ENCODE measurements around the gene LEMD2.

The LEMD2 gene

DNA sequence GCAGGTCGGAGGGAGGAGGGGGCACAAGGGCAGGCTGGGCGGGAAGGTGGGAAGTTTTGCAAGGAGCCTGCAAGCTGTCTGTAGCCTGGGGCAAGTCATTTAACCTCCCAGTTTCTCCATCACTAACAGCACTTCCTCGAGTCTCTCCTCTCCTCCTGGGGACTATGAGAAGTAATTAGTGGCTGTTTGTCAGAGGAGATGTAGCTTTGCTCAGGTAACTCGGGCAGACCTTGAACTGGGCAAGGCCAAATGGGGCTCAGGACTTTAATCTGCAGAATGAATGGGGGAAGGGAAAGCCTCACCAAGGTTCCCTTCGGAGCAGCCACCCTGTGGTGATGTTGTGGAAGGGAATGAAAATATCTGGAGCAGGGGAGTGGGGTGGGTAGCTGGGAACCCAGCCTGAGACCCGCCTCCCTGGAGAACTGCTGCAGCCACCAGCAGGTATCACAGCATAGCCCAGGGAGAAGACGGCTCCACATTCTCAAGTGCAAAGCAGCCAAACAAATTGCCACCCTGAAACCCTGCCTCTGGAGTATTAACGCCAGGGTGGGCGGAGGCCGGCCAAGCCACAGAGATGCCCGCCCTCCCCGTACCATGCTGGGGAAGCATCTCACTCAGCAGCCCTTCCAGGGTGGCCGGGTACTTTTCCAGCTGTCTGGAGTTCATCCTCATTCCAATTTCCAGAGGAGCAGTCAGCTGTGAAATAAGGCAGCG lies 6.1 kb upstream of the LEMD2 start:
- no peak for DNase-seq (ENCODE audit: low spot score)

DNA sequence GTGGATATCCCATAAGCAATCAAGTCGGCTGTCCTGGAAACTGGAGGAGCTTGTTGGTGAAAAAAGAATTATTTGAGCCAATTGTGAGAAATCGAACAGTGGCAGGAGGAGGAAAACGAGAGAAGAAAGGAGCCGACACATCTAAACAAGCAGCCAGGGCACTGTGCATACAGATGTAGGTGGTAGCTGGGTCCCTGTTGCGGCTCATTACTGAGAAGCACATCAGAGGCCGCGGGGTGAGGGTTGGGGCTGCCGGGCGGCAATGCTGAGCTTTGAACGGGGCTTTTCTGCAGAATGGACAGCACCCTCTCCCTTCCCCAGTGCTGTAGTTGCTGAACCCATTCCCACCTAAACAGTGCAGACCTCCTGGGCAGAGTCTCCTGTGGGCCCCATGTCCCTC lies 4.1 kb upstream of the LEMD2 start:
- DNase-seq (ENCODE audit: low spot score), result no peak

DNA sequence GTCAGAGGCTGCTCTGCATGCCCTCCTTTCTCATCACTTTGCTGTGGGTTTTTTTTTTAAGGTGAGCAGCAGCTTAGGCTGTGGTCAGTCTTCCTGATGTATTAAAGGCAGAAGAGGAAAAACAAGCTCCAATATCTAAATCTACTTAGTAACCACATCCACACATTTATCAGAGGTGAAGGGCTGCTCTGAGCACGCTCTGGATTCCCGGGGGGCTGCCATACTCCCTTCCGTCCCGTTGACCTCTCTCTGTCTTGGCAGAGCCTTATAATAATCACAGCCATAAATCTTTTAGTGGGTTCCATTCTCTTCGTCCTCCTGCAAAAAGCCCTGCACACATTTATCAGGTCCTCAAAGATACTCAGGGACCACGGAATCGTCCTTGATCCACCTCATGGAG lies 2.7 kb upstream of the LEMD2 start:
- no peak for DNase-seq (ENCODE audit: low spot score)

DNA sequence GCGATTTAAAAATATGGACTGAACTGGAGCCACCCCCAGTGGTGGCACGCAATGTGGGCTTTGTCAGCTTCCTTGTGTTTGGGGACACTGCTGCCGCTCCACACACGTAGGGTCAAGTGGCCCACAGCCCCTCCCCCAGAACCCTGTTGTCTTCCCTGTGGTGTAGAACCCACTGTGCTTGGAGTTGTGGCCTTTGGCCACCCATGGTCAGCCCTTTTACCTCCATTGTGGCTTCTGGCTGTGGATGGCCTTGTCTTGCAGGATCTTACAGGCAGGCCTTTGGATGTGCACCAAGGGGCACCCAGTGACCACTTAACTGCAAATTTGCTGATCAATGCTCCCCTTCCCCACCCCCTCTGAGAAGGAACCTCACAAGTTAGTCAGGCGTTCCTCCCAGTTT lies 2.0 kb upstream of the LEMD2 start:
- no peak for DNase-seq (ENCODE audit: low spot score)

DNA sequence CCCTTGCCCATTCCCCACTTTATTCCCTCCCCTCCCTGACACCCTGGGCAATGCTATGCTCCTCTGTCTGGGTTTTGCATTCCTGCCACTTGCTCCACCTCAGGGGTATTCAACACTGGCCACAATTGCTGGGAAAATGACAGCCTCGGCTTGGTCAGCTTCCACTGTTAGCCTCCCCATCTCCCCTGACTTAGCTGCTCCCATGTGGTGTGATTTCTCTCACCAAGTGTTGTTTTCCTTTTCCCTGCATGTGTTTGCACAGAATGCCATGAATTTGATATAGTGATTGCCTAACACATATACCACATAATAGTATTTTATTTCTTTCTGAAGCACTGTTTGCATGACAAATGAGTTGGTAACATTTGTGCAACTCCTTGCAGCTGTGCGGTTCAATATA lies 1.4 kb upstream of the LEMD2 start:
- DNase-seq (ENCODE audit: low spot score), result no peak

DNA sequence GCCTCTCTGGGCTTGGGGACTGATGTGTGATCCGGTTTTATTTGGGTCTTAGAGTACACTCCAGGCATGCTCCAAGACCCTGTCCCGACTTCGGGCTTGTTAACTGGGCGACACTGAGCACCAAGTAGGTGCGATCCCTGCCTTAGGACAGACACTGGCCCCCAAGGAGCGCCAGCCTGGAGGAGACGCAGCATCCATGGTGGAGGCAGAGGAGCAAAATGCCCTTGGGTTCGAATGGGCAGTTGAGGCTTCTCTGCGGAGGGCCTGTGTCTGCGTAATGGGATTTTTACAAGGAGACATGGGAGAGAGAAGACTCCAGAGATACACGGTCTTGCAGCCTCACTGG lies 593 bp upstream of the LEMD2 start:
- DNase-seq (ENCODE audit: low spot score), result no peak

DNA sequence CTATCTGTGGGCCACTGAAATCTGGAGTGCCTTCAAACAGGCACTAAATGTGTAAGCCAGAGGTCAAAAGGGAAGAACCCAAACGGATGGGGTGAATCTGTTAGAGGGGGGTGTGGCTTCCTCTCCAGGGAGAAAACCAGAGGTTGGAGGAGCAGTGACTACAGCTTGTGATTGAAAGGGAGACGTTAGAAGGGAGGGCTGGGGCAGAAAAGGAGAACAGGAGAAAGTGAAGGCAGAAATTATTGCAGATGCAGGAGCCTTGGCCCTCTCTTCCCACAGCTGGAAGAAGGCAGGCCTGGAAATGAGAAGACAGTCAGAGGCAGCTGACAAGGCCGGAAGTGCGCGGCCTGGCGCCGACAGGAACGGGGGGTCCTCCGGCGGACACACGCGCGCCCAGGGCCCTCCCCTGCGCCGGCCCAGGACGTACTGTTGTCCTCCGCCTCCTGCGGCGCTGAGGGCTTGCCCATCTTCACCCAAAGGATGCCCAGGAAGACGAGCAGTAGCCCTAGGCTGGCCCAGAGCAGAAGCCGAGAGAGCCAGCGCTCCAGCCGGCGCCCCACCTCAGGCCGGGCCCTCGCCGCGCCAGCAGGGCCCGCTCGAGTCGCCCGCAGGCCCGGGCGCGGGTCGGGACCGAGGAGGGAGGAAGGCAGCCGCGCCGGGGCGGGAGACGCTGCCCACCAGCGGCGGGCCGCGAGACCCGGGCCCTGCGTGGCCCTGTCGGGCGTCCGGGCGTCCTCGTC lies 806 bp downstream of the LEMD2 start:
- DNase-seq (ENCODE audit: low spot score), result peak; percentile 66

DNA sequence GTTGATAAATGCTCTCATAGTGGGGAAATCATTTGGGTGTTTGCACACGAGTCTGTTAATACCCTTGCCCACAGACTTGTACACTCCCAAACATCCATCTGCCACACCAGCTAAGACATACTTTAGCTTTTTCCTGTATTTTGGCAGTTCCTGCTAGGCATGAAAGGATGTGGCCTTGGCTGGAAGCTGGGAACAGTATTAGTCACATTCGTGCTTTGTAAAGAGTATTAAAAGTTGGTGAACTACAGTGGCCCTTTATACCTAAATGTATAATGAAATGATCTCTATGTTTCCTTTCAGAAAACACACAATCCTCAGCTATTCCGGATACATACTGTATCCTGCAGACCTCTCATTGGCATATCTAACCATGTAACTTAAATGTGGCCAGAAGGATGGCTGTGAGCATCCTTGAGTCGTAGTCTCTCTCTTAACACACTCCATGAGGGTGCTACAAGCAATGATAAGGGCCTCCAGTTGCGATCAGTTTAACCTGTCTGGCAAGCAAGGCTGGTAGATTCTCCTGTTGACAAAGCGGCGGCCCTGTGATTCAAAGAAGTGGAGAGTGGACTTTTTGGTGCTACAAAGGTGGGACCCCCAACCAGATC lies 1.5 kb downstream of the LEMD2 start:
- no peak for DNase-seq (ENCODE audit: low spot score)

DNA sequence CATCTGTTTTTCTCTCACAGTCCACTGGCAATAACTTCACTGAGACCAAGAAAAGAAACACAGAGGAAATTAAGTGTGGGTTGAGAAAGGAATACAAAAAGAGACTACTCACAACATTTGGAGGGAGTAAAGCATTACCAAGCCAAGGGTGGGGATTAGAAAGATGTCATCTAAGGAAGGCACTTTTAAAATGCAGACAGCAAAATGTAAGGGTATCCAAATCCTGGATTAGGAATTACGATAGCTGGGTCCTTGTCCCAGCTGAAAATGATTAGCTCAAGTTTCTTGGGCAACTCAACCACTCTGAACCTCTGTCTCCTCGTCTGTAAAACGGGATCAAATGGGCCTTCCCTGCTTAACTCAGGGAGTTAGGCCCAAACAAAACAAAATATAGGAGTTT lies 2.2 kb downstream of the LEMD2 start:
- DNase-seq (ENCODE audit: low spot score), result no peak

DNA sequence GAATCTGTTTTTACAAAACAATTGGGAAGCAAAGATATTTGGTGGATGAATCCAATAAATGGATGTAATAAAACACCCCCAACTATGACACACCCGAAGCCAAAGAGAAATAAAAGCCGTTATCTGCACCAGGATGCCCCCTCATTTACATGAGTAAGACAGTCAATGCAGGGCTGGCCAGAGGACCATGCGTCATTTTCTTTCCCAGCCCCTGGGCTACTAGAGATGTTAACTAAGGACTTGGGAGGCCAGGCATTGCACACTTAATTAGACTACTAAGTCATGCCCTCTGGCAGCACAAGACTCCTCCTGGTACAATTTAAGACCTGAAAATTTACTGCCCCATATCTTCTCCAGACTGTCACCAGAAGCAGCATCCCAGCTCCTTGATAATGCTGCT lies 3.2 kb downstream of the LEMD2 start:
- DNase-seq (ENCODE audit: low spot score), result no peak

DNA sequence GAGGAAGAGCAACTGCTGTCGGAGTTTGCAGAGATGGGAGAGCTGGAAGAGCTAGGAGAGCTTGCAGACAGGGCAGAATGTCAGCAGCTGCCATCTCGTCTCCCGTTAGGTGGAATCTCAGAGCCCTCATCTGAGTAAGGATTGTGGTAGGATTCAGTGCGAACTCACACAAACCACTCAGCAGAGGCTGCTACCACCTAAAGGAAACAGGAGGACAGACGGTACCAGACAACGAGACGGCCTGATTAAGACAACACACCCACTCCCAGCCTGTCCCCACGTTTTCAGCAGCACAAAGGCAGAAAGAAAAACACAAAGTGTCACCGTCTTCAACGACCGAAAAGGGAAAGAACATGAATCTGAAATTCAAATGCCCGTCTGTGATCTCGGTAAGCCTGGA lies 4.1 kb downstream of the LEMD2 start:
- DNase-seq (ENCODE audit: low spot score), result no peak

DNA sequence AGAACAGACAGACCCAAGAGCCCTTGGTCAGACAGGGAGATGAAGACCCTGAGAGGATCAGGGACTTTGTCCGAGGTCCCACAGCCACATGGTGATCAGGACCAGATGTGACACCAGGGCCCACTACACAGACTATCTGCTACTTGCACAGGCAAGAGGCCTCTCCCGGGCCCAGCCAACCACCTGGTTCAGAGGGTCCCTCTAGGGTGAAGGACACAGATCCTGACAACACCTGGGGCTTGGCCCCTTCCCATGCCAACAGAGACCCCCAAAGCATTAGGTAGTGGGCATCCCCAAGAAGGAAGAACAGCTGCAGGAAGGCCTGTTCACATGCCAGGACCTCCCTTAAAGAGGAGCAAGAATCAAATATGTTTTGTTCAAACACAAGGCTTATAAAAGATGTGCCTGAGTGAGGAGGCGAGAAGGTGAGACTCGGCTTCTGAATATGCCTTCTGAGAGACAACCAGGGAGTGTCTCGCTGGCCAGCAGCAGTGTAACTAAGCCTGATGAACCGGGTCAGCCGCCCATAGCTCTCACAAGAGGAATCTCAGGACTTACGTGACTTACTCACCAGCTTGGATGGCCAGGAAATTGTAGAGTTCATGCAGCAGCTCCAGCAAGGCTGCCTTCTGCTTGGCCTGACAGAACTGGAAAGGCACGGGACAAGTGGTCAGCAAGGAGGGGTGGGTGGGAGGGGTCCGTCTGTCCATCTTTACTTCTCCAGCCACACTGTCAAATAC lies 5.0 kb downstream of the LEMD2 start:
- no peak for DNase-seq (ENCODE audit: low spot score)

DNA sequence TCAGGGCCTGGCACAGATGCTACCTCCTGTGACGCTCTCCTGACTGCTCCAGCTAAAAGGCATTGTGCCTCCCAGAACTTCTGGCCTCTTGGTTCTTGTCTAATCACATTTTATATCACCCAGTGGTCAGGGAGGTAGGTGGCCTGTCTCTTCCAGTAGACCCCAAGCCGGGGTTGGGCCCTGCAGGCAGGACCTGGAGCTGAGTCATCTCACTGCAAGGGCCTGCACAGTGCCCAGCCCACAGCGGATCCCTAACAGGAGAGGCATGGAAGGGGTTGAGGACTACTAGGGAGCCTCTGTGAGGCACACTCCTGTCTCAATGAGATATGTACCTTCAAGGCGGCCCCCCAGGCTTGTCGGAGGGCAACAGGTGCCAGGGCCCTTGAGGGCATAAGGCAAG lies 6.4 kb downstream of the LEMD2 start:
- DNase-seq (ENCODE audit: low spot score), result no peak

DNA sequence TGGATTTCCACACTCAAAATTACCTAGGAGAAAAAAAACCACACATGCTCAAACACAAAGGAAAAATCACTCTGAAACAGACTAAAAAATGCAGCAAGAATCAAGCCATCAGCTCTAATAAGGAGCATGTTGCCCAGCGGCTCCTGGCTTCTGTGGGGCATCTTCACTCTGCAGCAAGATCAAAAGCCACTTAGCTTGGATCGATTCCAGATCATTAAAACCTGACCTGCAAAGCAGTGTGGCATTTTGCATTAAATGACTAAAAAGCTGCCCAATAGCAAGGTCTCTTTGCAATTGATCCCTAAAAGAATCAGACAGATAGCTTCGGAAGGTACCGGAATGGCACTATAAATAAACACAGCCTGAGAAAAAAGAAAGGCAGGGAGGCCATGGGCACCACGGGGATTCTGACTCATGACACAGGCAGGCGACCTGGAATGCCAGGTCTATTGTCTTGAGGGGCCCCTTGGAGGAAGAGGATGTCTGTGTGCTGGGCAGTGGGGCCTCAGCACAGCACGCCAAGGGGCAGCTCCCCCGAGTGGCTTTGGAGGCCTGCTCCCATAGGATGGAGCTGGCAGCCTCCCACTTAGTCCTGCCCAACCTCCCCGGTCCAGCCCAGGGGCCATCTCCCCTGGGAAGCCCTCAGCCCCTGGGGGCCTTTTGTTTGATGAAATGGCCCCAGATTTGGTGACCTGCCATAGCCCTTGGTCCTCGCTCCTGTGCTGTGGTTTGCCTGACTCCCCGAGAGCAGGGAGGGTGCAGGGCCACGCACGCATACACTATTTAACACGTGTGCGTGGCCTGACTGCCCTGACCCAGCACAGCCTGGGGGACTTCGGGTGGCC lies 7.6 kb downstream of the LEMD2 start:
- DNase-seq (ENCODE audit: low spot score), result no peak

DNA sequence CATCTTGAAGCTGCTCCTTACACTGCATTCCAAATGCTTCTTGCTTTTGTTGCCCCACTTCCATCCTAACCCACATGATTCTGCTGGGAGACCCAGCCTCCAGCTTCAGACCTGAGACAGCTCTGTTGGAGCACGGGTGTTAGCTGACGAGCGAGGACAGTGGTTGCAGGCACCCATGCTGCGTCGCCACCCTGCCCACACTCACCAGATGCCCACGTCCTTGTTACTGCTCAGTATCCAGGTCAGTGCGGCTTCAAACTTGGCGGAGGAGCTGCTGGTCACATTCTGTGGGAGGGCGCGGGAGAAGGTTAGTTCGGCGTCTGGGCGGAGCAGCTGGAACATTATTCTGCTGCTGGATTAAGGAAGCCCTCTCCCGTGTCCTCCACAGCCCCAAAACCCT lies 9.0 kb downstream of the LEMD2 start:
- DNase-seq (ENCODE audit: low spot score), result no peak

DNA sequence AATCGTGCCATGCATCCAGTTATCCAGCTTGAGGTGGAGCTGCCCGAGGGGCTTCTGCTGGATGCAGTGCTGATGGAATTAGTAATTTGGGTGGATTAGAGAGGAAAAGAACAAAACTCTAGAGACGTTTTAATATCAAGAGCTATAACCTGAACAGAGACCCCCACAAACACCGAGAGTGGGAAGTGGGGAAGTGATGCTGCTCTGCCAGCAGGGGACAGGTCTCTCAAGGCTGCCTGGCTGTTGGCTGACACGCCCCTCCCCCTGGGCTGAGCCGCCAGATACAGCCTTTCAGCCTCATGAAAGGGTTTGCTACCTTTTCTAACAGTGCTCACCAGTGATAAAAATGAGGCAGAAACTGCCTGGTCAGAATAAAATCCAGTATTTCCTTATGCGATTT lies 9.6 kb downstream of the LEMD2 start:
- DNase-seq (ENCODE audit: low spot score), result no peak

DNA sequence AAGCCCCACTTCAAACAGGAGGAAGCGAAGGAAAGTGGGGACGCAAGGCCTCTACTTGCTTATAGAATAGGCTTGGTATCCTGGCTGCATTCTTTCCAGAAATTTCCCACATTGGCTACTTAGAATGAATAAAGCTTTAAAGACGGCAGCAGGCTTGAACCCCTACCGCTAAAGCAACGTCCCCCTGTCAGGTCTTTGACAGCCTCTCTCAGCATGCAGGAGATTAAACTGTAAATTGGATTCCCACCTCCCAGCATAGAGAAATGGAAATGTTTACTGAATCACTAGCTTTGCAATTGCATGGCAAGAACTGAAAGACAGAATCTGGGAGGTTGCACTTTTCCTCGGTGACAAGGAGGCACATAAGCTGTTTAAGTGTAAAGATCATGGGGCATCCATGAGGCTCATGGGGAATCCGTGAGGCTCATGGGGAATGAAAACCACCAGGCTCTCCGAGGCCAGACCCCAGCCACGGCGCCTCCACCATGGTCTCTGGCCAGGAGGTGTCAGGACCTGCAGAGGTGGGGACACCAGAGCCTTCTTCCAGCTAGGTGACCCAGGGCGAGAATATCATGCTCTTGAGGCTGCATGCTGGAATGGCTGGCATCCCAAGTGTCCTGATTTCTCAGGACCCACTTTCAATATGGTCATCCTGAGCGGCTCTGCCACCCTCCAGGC lies 10.3 kb downstream of the LEMD2 start:
- DNase-seq (ENCODE audit: low spot score), result no peak

DNA sequence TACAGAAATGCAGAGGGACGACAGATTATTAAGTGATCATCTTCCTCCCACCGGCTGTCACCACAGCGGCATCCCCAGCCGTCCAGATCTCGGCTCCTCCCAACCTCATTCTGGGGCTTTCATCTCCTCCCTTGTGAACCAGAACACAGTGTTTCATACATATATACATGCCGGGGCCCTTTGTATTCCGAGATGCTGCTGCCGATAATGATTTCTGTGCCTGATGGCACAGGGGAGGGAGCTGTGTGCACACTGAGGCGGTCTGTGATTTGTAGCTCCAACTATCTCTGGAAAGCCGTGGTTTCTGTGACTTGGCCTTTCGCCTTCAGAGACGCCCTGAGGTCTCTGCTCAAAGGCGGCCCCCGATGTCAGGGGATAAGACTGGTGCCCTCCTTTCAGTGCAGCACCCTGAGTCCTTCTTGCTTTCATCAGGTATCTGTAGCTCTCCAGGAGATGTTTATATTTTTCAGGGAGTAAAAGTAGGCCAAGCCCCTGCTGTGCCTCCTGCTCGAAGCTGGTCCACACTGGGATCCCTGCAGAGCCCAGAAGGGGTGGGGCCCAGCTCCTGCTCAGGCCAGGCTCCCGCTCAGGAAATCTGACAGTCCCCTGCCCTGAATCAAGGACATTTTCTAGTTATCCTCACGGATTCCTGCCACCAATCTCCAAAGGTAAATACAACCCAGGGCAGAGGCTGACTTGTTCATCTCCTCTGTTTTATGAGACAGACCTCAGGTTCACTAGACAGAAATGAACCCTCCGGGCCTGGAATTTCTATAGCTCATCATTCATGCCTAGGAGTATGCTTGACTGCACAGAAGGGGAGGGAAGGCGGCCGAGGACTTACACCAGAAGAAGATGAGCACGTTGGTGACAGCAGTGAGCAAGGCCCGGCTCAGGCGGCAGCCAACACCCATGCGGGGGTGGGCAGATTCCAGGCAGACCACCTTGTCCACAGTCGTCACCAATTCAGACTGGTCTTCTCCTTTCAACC lies 11.2 kb downstream of the LEMD2 start:
- DNase-seq (ENCODE audit: low spot score), result no peak

DNA sequence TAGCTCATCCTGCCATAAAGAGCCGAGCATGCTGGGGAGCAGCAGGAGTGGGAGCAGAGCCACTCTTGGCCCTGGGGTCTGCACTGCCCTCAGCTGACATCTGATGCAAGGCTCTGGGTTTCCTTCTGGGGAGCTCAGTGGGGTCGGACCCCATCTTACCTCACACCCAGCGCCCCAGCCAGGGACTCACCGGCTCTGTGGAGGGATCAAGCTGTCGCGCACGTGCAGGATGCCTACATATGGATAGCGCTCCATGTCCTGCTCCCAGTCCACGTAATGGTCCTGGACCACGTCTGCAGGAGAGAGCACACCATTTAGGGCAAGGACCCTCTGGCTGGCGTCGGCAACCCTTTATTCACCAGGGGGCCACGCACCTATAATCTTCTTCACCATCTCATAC lies 12.2 kb downstream of the LEMD2 start:
- no peak for DNase-seq (ENCODE audit: low spot score)

DNA sequence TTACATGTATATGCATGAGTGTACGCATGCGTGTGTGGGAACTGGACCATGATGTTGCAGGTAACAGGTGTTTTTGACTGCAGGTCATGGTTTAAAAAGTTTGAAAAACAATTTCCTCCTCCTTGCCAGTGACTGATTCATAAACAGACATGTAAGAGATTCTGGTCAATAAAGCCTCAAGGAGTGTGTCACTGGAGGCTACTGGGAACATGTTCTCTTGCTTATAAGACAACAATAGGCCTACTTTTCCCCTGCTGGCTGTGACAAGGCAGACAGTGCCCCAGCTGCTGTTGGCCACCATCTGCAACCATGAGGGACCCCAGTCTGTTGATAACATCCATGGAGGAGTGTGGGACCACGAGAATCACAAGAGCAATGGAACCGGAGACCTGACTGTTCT lies 12.7 kb downstream of the LEMD2 start:
- DNase-seq (ENCODE audit: low spot score), result no peak
